ENCODE data around the gene BCAS1.

DNA sequence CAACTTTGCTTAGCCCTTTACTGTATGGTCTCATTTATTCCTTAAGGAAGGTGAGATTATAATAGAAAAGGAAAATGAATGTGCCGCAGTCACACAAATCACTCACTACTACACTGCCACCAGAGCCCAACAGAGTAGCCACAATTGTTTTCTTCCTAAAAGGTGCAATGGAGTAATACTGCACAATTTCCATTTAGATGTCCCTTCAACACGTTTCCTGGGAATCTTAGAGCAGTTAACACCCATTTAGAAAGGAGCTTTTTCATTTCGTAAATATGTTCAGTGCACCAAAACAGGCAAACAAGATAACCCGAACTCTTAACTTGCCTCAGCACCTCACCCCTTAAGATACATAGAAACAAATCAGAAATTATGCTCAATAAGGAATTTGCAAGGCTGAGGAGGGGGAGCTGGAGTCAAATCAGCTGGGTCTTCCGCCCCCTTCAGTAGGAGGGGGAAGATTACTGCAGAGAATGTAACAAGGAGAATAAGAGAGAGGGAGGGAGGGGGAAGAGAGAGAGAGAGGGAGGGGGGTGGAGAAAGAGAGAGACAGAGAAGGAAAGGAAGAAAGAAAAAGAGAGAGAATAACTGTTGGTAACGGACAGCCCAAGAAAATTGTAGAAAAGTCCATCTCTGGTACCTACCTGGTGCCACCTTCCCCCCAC, 155.5 kb downstream of the BCAS1 start:
- TF ChIP-seq, protein P1, sequence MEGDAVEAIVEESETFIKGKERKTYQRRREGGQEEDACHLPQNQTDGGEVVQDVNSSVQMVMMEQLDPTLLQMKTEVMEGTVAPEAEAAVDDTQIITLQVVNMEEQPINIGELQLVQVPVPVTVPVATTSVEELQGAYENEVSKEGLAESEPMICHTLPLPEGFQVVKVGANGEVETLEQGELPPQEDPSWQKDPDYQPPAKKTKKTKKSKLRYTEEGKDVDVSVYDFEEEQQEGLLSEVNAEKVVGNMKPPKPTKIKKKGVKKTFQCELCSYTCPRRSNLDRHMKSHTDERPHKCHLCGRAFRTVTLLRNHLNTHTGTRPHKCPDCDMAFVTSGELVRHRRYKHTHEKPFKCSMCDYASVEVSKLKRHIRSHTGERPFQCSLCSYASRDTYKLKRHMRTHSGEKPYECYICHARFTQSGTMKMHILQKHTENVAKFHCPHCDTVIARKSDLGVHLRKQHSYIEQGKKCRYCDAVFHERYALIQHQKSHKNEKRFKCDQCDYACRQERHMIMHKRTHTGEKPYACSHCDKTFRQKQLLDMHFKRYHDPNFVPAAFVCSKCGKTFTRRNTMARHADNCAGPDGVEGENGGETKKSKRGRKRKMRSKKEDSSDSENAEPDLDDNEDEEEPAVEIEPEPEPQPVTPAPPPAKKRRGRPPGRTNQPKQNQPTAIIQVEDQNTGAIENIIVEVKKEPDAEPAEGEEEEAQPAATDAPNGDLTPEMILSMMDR (IDR thresholded peaks at IDR 0.05; ENCODE audit: low read depth, low read length) = no peak
- TF ChIP-seq, protein P2, sequence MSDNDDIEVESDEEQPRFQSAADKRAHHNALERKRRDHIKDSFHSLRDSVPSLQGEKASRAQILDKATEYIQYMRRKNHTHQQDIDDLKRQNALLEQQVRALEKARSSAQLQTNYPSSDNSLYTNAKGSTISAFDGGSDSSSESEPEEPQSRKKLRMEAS (IDR thresholded peaks at IDR 0.05; ENCODE audit: low read depth, low read length) = no peak

All from NB4 (cell line).